GM12864 (cell line): ENCODE data around the gene ZNF333.

Experiments
- DNase-seq: peaks from one replicate; pipeline ENCODE4 v3.0.0-alpha.2; 2011; ENCODE audit warnings: low read depth
- H3K4me3 ChIP-seq: 2 replicates; pipeline ENCODE4 v1.5.1; 2011; ENCODE audit warnings: mild to moderate bottlenecking, low read depth, low read length, control low read depth
- TF ChIP-seq, protein P1 (sequence below): IDR thresholded peaks from 2 replicates; pipeline ENCODE4 v1.5.1; 2011; ENCODE audit warnings: low read depth, mild to moderate bottlenecking, moderate library complexity, low read length, control low read depth, inconsistent platforms; ENCODE audit errors: missing control alignments

The ZNF333 gene

GRCh38 chr19:14694641-14695266, 4.9 kb downstream of the ZNF333 start:
- TF ChIP-seq, protein P1, sequence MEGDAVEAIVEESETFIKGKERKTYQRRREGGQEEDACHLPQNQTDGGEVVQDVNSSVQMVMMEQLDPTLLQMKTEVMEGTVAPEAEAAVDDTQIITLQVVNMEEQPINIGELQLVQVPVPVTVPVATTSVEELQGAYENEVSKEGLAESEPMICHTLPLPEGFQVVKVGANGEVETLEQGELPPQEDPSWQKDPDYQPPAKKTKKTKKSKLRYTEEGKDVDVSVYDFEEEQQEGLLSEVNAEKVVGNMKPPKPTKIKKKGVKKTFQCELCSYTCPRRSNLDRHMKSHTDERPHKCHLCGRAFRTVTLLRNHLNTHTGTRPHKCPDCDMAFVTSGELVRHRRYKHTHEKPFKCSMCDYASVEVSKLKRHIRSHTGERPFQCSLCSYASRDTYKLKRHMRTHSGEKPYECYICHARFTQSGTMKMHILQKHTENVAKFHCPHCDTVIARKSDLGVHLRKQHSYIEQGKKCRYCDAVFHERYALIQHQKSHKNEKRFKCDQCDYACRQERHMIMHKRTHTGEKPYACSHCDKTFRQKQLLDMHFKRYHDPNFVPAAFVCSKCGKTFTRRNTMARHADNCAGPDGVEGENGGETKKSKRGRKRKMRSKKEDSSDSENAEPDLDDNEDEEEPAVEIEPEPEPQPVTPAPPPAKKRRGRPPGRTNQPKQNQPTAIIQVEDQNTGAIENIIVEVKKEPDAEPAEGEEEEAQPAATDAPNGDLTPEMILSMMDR: no peak
- no peak for DNase-seq
- H3K4me3 ChIP-seq: no peak overlapping the region

DNA sequence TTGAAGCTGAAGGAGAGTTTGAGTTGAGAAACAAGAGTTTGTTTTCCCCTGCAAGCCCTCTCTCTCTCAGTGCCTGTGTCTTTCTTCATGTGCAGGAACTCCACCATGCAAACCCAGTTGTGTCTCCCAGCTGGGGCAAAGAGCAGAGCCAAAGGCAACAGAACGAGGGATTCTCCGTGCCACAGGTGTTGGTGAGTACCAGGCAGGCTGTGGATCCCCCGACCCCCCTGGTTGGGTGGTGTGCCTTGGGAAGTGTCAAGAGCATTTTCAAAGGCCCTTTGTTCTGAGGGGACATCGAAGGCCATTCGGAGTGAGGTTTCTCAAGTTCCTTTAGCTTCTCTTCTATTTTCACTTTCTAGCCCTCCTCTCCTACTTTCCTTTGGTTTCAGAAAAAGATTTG, 5.6 kb downstream of the ZNF333 start:
- DNase-seq: no peak
- TF ChIP-seq, protein P1: no peak
- H3K4me3 ChIP-seq: no peak overlapping the region

- TF ChIP-seq, protein P1: no peak
- H3K4me3 ChIP-seq: no peak overlapping the region
- no peak for DNase-seq
Observed at GRCh38 chr19:14699641-14700040, 9.8 kb downstream of the ZNF333 start.

GRCh38 chr19:14700711-14701375, 11.0 kb downstream of the ZNF333 start:
- no peak overlapping the region for H3K4me3 ChIP-seq
- TF ChIP-seq, protein P1: no peak
- DNase-seq: no peak

DNA sequence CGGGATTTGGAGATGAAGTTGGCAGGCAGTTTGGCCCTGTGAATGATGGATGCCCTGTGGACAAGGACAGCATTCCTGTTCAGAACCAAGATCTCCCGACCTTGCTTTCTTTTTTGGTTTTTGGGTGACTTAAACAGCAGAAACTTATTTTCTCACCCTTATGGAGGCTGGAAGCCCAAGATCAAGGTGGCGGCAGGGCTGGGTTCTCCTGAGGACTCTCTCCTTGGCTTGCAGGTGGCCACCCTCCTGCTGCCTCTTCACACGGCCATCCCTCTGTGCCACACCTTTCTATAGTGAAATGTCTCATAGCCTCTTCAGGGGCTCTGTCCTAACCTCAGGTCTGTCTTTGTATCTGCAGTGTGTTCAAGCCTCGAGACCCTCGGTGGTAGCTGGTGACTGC, 14.0 kb downstream of the ZNF333 start:
- no peak for DNase-seq
- no peak overlapping the region for H3K4me3 ChIP-seq
- TF ChIP-seq, protein P1: no peak

DNA sequence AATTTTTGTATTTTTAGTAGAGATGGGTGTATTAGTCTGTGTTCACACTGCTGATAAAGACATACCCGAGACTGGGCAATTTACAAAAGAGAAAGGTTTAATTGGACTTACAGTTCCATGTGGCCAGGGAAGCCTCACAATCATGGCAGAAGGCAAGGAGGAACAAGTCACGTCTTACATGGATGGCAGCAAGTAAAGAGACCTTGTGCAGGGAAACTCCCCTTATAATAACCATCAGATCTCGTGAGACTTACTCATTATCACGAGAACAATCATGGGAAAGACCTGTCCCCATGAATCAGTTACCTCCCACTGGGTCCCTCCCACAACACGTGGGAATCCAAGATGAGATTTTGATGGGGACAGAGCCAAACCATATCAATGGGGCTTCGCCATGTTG, 14.6 kb downstream of the ZNF333 start:
- TF ChIP-seq, protein P1: no peak
- H3K4me3 ChIP-seq: no peak overlapping the region
- DNase-seq: no peak

- TF ChIP-seq, protein P1: no peak
- DNase-seq: no peak
- no peak overlapping the region for H3K4me3 ChIP-seq
Observed at GRCh38 chr19:14715841-14716240, 26.0 kb downstream of the ZNF333 start.
